Right lobe of liver (tissue), 4 donors: ENCODE data around the gene MYEF2.

Experiments
- POLR2A ChIP-seq: fragments of 450-650 bp; IDR thresholded peaks from one replicate; pipeline ENCODE4 v1.6.1; 2017; ENCODE audit warnings: antibody characterized with exemption, mild to moderate bottlenecking
- TF ChIP-seq, protein P1 (sequence below), 4 donors: fragments of 200-600 bp in 3 of 4; fragments of 450-650 bp in 1 of 4; IDR thresholded peaks; one replicate each; pipeline versions ENCODE4 v1.5.1 to v1.8.0; 2016 to 2022; ENCODE audit warnings: antibody characterized with exemption in 4 of 4, mild to moderate bottlenecking in 2 of 4
- donor health status: DM: no; HTN: no; CAD: no.
- donor health status: DM: no; HTN: no; CAD: no.
- donor health status: DM: no; HTN: yes; CAD: no.

DNA sequence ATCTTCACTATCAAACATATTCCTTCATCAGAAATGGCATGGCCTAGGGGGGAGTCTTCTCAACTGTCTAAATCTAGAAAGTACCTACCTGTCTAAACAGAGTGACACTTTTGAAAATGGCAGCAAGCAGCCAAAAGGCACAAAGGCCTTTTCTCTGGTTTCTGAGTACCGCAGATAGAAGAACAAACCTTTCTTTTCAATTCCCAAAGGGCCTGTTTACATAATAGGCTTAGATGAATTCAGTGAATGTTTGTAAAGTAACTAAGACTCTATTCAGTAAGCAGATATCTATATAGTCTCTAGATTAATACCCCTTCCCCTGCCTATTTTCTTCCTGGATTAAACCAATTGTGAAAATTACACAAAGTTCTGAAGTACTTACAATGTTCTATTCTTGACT lies 7.1 kb downstream of the MYEF2 start:
- TF ChIP-seq, protein P1, sequence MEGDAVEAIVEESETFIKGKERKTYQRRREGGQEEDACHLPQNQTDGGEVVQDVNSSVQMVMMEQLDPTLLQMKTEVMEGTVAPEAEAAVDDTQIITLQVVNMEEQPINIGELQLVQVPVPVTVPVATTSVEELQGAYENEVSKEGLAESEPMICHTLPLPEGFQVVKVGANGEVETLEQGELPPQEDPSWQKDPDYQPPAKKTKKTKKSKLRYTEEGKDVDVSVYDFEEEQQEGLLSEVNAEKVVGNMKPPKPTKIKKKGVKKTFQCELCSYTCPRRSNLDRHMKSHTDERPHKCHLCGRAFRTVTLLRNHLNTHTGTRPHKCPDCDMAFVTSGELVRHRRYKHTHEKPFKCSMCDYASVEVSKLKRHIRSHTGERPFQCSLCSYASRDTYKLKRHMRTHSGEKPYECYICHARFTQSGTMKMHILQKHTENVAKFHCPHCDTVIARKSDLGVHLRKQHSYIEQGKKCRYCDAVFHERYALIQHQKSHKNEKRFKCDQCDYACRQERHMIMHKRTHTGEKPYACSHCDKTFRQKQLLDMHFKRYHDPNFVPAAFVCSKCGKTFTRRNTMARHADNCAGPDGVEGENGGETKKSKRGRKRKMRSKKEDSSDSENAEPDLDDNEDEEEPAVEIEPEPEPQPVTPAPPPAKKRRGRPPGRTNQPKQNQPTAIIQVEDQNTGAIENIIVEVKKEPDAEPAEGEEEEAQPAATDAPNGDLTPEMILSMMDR (IDR thresholded peaks at IDR 0.05) = no peak
- TF ChIP-seq POLR2A = no peak
